ENCODE results near the gene RSPO1.
"Not testable (repeated sequence)": the region's sequence is repeated elsewhere in the genome, so short reads cannot be mapped to it uniquely, and the experiment has no call there.

The RSPO1 gene

GRCh38 chr1:37616330-37616729, 18.4 kb downstream of the RSPO1 start:
- DNase-seq (ENCODE audit: low read depth): no peak

GRCh38 chr1:37614105-37614504, 20.6 kb downstream of the RSPO1 start:
- DNase-seq (ENCODE audit: low read depth): no peak

GRCh38 chr1:37612186-37612585, 22.5 kb downstream of the RSPO1 start:
- no peak for DNase-seq (ENCODE audit: low read depth)

- no peak for DNase-seq (ENCODE audit: low read depth)
These were observed 24.7 kb downstream of the RSPO1 start for GRCh38 chr1:37609994-37610393.

GRCh38 chr1:37609002-37609401, 25.7 kb downstream of the RSPO1 start:
- DNase-seq (ENCODE audit: low read depth): no peak

GRCh38 chr1:37606481-37607263, 28.0 kb downstream of the RSPO1 start:
- no peak for DNase-seq (ENCODE audit: low read depth)

- no peak for DNase-seq (ENCODE audit: low read depth)
These were observed 28.8 kb downstream of the RSPO1 start for GRCh38 chr1:37605806-37606474.

- no peak for DNase-seq (ENCODE audit: low read depth)
These were observed 29.5 kb downstream of the RSPO1 start for GRCh38 chr1:37605061-37605650.

- DNase-seq (ENCODE audit: low read depth): peak; percentile 11
These were observed 31.7 kb downstream of the RSPO1 start for GRCh38 chr1:37602750-37603694.

- DNase-seq (ENCODE audit: low read depth): no peak
These were observed 33.3 kb downstream of the RSPO1 start for GRCh38 chr1:37601441-37601840.

GRCh38 chr1:37599940-37600339, 34.8 kb downstream of the RSPO1 start:
- no peak for DNase-seq (ENCODE audit: low read depth)

GRCh38 chr1:37596182-37596667, 38.5 kb downstream of the RSPO1 start:
- no peak for DNase-seq (ENCODE audit: low read depth)

- DNase-seq (ENCODE audit: low read depth): peak; percentile 95
These were observed 39.1 kb downstream of the RSPO1 start, which contains the start of gene GNL2 for GRCh38 chr1:37595440-37596181. TSS of gene GNL2 (minus strand) at chr1:37595937. CDS start at chr1:37595822, 115 bp downstream.

GRCh38 chr1:37593726-37594125, 41.0 kb downstream of the RSPO1 start:
- no peak for DNase-seq (ENCODE audit: low read depth)

- no peak for DNase-seq (ENCODE audit: low read depth)
These were observed 45.8 kb downstream of the RSPO1 start for GRCh38 chr1:37588939-37589338.

- DNase-seq (ENCODE audit: low read depth): not testable (repeated sequence)
These were observed 50.1 kb downstream of the RSPO1 start for GRCh38 chr1:37584544-37584943.

GRCh38 chr1:37575692-37576091, 59.0 kb downstream of the RSPO1 start:
- no peak for DNase-seq (ENCODE audit: low read depth)

- DNase-seq (ENCODE audit: low read depth): no peak
These were observed 59.7 kb downstream of the RSPO1 start for GRCh38 chr1:37574834-37575480.

GRCh38 chr1:37570528-37571334, 64.0 kb downstream of the RSPO1 start:
- no peak for DNase-seq (ENCODE audit: low read depth)

GRCh38 chr1:37567023-37567422, 67.7 kb downstream of the RSPO1 start:
- DNase-seq (ENCODE audit: low read depth): no peak

Data from activated T-cell treated with anti-CD3 and anti-CD28 coated beads for 24 hours (primary cell).